Neural cell (in vitro differentiated cells): ENCODE results near the gene LECT2. TPM values are rescaled to one million over a fixed set of nuclear protein-coding genes. Genes with fewer than 3 reads are reported as not detected.

Experiments
- H2AFZ ChIP-seq: fragments of 200-600, 300-800 bp; sonication (generic), shearing (Covaris generic); 2 replicates; pipeline ENCODE4 v1.6.0; 2014; ENCODE audit warnings: low read depth, mild to moderate bottlenecking, antibody characterized with exemption, low read length, moderate library complexity
- H3F3A ChIP-seq: fragments of 200-600 bp; shearing (Covaris generic); 2 replicates; pipeline ENCODE4 v1.6.1; 2016; ENCODE audit warnings: mild to moderate bottlenecking, moderate library complexity, mixed read lengths, antibody characterized with exemption, low read length; ENCODE audit not compliant: insufficient read depth, poor library complexity, severe bottlenecking
- H3K27ac ChIP-seq: fragments of 200-600, 300-800 bp; sonication (generic), shearing (Covaris generic); 2 replicates; pipeline ENCODE4 v1.5.1; 2014; ENCODE audit warnings: mild to moderate bottlenecking, low read length, moderate library complexity
- H3K27me3 ChIP-seq: fragments of 300-800, 200-600 bp; sonication (generic), shearing (Covaris generic); 2 replicates; pipeline ENCODE4 v1.6.0; 2014; ENCODE audit warnings: mild to moderate bottlenecking, low read depth, low read length, moderate library complexity; ENCODE audit not compliant: insufficient read depth
- H3K36me3 ChIP-seq: fragments of 300-800, 200-600 bp; sonication (generic), shearing (Covaris generic); 2 replicates; pipeline ENCODE4 v1.5.1; 2014; ENCODE audit warnings: mild to moderate bottlenecking, antibody characterized with exemption, low read length, moderate library complexity; ENCODE audit not compliant: insufficient read depth
- H3K4me2 ChIP-seq: fragments of 300-800, 200-600 bp; sonication (generic), shearing (Covaris generic); 2 replicates; pipeline ENCODE4 v1.6.0; 2014; ENCODE audit warnings: mild to moderate bottlenecking, low read length
- H3K4me3 ChIP-seq: fragments of 300-800, 200-600 bp; sonication (generic), shearing (Covaris generic); 2 replicates; pipeline ENCODE4 v1.5.1; 2014; ENCODE audit warnings: mild to moderate bottlenecking, low read length, moderate library complexity
- H3K79me2 ChIP-seq: fragments of 200-600 bp; shearing (Covaris generic); replicated peaks from 2 replicates; pipeline ENCODE4 v1.6.0; 2014; ENCODE audit warnings: mild to moderate bottlenecking, low read length, moderate library complexity; ENCODE audit not compliant: insufficient read depth
- H3K9ac ChIP-seq: fragments of 300-800, 200-600 bp; sonication (generic), shearing (Covaris generic); 2 replicates; pipeline ENCODE4 v1.6.1; 2016; ENCODE audit warnings: mild to moderate bottlenecking, low read length, mixed read lengths
- H3K9me2 ChIP-seq: fragments of 200-600 bp; shearing (Covaris generic); 2 replicates; pipeline ENCODE4 v1.6.1; 2016; ENCODE audit warnings: mild to moderate bottlenecking, low read length, mixed read lengths; ENCODE audit not compliant: insufficient read depth
- H3K9me3 ChIP-seq: fragments of 200-600, 300-800 bp; sonication (generic), shearing (Covaris generic); 2 replicates; pipeline ENCODE4 v1.6.1; 2016; ENCODE audit warnings: mild to moderate bottlenecking, mixed run types, low read length, moderate library complexity, mixed read lengths
- H4K20me1 ChIP-seq: fragments of 200-600 bp; shearing (Covaris generic); 2 replicates; pipeline ENCODE4 v1.6.1; 2016; ENCODE audit warnings: mild to moderate bottlenecking, mixed run types; ENCODE audit not compliant: insufficient read depth
- CTCF ChIP-seq: fragments of 450-650 bp; IDR thresholded peaks from 2 replicates; pipeline ENCODE4 v1.5.1; 2014; ENCODE audit warnings: antibody characterized with exemption, mild to moderate bottlenecking, moderate library complexity; ENCODE audit not compliant: poor library complexity, severe bottlenecking
- EP300 ChIP-seq: fragments of 450-650 bp; conservative IDR thresholded peaks from 2 replicates; pipeline ENCODE4 v1.6.1; 2014; ENCODE audit warnings: antibody characterized with exemption, mild to moderate bottlenecking, moderate library complexity; ENCODE audit not compliant: poor library complexity, severe bottlenecking
- EZH2 ChIP-seq: fragments of 200-600, 300-800 bp; shearing (Covaris generic), sonication (generic); IDR thresholded peaks from 2 replicates; pipeline ENCODE4 v1.6.1; 2014; ENCODE audit warnings: antibody characterized with exemption, low read length, borderline replicate concordance, mild to moderate bottlenecking; ENCODE audit not compliant: insufficient read depth, poor library complexity, severe bottlenecking
- MXI1 ChIP-seq: fragments of 450-650 bp; conservative IDR thresholded peaks from 2 replicates; pipeline ENCODE4 v1.6.1; 2014; ENCODE audit warnings: antibody characterized with exemption, mild to moderate bottlenecking; ENCODE audit not compliant: poor library complexity, severe bottlenecking
- POLR2AphosphoS5 ChIP-seq: IDR thresholded peaks from 2 replicates; pipeline ENCODE4 v1.6.1; 2012
- RAD21 ChIP-seq: fragments of 450-650 bp; conservative IDR thresholded peaks from 2 replicates; pipeline ENCODE4 v1.6.1; 2014; ENCODE audit warnings: antibody characterized with exemption, mild to moderate bottlenecking, moderate library complexity
- REST ChIP-seq: IDR thresholded peaks from 2 replicates; pipeline ENCODE4 v1.6.1; 2012; ENCODE audit warnings: borderline replicate concordance
- SMC3 ChIP-seq: fragments of 450-650 bp; conservative IDR thresholded peaks from 2 replicates; pipeline ENCODE4 v1.6.1; 2014; ENCODE audit warnings: antibody characterized with exemption, mild to moderate bottlenecking, moderate library complexity; ENCODE audit not compliant: poor library complexity
- TAF1 ChIP-seq: IDR thresholded peaks from 2 replicates; pipeline ENCODE4 v1.6.1; 2012; ENCODE audit warnings: low read depth
- polyA plus RNA-seq: library from polyadenylated mRNA; depleted of rRNA; stranded (reverse); fragments of >200 nt; gene quantifications from 2 replicates; pipeline ENCODE4 v1.2.3, GENCODE V29; 2014

Gene LECT2
- polyA plus RNA-seq, 1 donor from 2014 or later: not detected

GRCh38 chr5:135998889-135999288, 44.1 kb upstream of the LECT2 start:
- no peaks in the 10 kb centered on the region for H3K9me2 ChIP-seq
- H3K79me2 ChIP-seq: no peaks in the 10 kb centered on the region
- TF ChIP-seq POLR2AphosphoS5 (peak; percentile 7), REST (peak; percentile 46), TAF1 (peak; percentile 36), SMC3 (no peak)
- H2AFZ ChIP-seq: no peak overlapping the region
- H3K36me3 ChIP-seq: no peaks in the 10 kb centered on the region
- no peak overlapping the region for H3K4me3 ChIP-seq
- H3K27me3 ChIP-seq: no peaks in the 10 kb centered on the region
- no peaks in the 10 kb centered on the region for H3F3A ChIP-seq
- no peak overlapping the region for H3K4me2 ChIP-seq
- no peak overlapping the region for H3K9ac ChIP-seq
- no peaks in the 10 kb centered on the region for H4K20me1 ChIP-seq
- H3K9me3 ChIP-seq: no peaks in the 10 kb centered on the region
- H3K27ac ChIP-seq: no peak overlapping the region

- no peak overlapping the region for H3K4me3 ChIP-seq
- H2AFZ ChIP-seq: no peak overlapping the region
- H3K27ac ChIP-seq: no peak overlapping the region
- no peaks in the 10 kb centered on the region for H3K79me2 ChIP-seq
- no peaks in the 10 kb centered on the region for H3K9me2 ChIP-seq
- no peak overlapping the region for H3K4me2 ChIP-seq
- TF ChIP-seq REST (no peak), MXI1 (no peak), SMC3 (no peak), EZH2 (no peak), RAD21 (no peak), CTCF (no peak), TAF1 (no peak), EP300 (no peak), POLR2AphosphoS5 (no peak)
- H3K27me3 ChIP-seq: no peaks in the 10 kb centered on the region
- no peaks in the 10 kb centered on the region for H3K9me3 ChIP-seq
- no peak overlapping the region for H3K9ac ChIP-seq
- no peaks in the 10 kb centered on the region for H4K20me1 ChIP-seq
- H3F3A ChIP-seq: no peaks in the 10 kb centered on the region
- no peaks in the 10 kb centered on the region for H3K36me3 ChIP-seq
Observed at GRCh38 chr5:135997673-135998335, 43.0 kb upstream of the LECT2 start.
